Glutamatergic neuron (in vitro differentiated cells): Measurements from ENCODE around the gene BTBD9. TPM values are rescaled to one million over a fixed set of nuclear protein-coding genes. Genes with fewer than 3 reads are reported as not detected.
A peak's percentile ranks its signal among the peaks of the same experiment; 100 is the strongest.

Experiments used
- DNase-seq: peaks from one replicate; pipeline ENCODE4 v3.0.0; 2022
- H3K27ac Mint-ChIP-seq: one replicate; pipeline ENCODE4 v1.8.0; 2020; ENCODE audit warnings: mild to moderate bottlenecking, mixed read lengths, inconsistent platforms; ENCODE audit not compliant: unreplicated experiment
- H3K27me3 Mint-ChIP-seq: one replicate; pipeline ENCODE4 v1.8.0; 2020; ENCODE audit warnings: mild to moderate bottlenecking, moderate library complexity, mixed read lengths, inconsistent platforms; ENCODE audit not compliant: unreplicated experiment
- H3K36me3 Mint-ChIP-seq: one replicate; pipeline ENCODE4 v1.8.0; 2020; ENCODE audit warnings: mild to moderate bottlenecking, mixed read lengths, inconsistent platforms; ENCODE audit not compliant: unreplicated experiment
- H3K4me1 Mint-ChIP-seq: one replicate; pipeline ENCODE4 v1.8.0; 2020; ENCODE audit warnings: mild to moderate bottlenecking, low read depth, mixed read lengths, inconsistent platforms; ENCODE audit not compliant: unreplicated experiment
- H3K4me3 Mint-ChIP-seq: one replicate; pipeline ENCODE4 v1.8.0; 2020; ENCODE audit warnings: mild to moderate bottlenecking, mixed read lengths, inconsistent platforms; ENCODE audit not compliant: unreplicated experiment
- H3K9me3 Mint-ChIP-seq: one replicate; pipeline ENCODE4 v1.8.0; 2020; ENCODE audit warnings: mild to moderate bottlenecking, moderate library complexity, mixed read lengths, inconsistent platforms; ENCODE audit not compliant: unreplicated experiment
- total RNA-seq: library from RNA; stranded (reverse); fragmentation: NEBNext Ultra II Directional; extraction: Animal tissue kit (Norgen Biotek cat#: 25700); gene quantifications from one replicate; pipeline ENCODE4 v1.2.1, GENCODE V29; 2021; ENCODE audit not compliant: unreplicated experiment
- TF ChIP-seq, protein P1 (sequence below): fragments of 200-600 bp; sonication (generic); IDR thresholded peaks from one replicate; pipeline ENCODE4 v1.5.0; 2021; ENCODE audit not compliant: partially characterized antibody, unreplicated experiment

The BTBD9 gene
- total RNA-seq, 1 donor from 2014 or later = 18.8 TPM

DNA sequence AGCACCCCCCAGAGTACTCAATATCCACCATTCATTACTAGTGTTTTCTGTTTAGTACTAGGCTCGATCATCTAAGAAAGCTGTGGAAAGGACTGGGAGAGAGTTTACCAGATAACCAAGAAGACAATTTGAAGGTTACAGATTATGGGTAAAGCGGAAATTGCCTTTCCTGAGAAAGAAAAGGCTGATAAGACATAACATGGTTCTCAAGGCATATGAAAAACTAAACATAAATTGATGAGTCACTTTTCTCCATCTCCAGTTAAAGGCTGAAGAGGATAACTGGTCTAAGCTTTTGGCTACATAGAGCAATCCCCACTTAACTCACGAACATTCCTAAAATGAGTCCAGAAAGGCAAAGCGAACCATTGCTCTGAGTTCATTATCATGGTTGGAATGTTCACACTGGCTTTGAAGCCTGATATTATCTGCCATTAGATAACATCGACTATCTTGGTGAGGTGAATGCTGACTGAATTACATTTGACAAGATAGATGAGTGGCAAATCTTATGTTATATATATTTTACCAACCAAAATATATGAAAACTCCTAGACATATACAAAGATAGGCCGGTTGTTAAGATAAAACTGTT is 65.8 kb downstream of the BTBD9 start:
- TF ChIP-seq, protein P1, sequence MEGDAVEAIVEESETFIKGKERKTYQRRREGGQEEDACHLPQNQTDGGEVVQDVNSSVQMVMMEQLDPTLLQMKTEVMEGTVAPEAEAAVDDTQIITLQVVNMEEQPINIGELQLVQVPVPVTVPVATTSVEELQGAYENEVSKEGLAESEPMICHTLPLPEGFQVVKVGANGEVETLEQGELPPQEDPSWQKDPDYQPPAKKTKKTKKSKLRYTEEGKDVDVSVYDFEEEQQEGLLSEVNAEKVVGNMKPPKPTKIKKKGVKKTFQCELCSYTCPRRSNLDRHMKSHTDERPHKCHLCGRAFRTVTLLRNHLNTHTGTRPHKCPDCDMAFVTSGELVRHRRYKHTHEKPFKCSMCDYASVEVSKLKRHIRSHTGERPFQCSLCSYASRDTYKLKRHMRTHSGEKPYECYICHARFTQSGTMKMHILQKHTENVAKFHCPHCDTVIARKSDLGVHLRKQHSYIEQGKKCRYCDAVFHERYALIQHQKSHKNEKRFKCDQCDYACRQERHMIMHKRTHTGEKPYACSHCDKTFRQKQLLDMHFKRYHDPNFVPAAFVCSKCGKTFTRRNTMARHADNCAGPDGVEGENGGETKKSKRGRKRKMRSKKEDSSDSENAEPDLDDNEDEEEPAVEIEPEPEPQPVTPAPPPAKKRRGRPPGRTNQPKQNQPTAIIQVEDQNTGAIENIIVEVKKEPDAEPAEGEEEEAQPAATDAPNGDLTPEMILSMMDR = no peak
- H3K4me3 Mint-ChIP-seq = no peak overlapping the region
- no peak overlapping the region for H3K27ac Mint-ChIP-seq
- no peaks in the 10 kb centered on the region for H3K36me3 Mint-ChIP-seq
- H3K4me1 Mint-ChIP-seq = peaks cover 29% of the 10 kb centered on the region
- no peaks in the 10 kb centered on the region for H3K9me3 Mint-ChIP-seq
- H3K27me3 Mint-ChIP-seq = no peaks in the 10 kb centered on the region
- no peak for DNase-seq

DNA sequence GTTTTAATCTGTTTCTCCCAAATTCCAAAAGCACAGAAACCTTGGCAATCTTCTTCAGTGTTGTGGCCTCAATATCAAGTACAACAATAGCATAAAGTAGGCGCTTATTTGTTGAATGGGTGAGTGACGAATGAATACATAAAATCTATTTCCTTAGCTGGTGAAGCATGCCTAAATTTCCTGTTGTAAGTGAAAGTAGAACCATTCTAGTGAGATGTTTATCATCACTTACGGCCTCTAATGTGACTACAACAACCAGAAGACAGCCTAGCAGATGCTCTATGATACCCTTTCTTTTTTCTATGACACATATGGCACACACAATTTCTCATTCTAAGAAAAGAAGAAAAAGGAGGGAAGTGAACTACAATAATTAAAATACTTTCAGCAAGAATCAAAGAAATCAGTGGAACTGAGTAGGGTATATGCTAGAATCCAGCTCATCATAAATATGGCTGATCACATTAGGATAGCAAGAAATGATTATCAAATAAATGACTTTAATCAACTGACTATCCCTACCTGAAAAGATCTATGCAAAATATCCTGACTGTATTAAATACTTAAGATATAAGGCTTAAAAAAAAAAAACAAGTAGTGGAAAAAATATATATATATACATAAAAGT is 67.4 kb downstream of the BTBD9 start:
- TF ChIP-seq, protein P1 = no peak
- no peak overlapping the region for H3K4me3 Mint-ChIP-seq
- no peaks in the 10 kb centered on the region for H3K36me3 Mint-ChIP-seq
- H3K27ac Mint-ChIP-seq = peak overlapping the region; percentile 37
- H3K27me3 Mint-ChIP-seq = no peaks in the 10 kb centered on the region
- peaks cover 2% of the 10 kb centered on the region for H3K9me3 Mint-ChIP-seq
- DNase-seq = no peak
- peaks cover 29% of the 10 kb centered on the region for H3K4me1 Mint-ChIP-seq

DNA sequence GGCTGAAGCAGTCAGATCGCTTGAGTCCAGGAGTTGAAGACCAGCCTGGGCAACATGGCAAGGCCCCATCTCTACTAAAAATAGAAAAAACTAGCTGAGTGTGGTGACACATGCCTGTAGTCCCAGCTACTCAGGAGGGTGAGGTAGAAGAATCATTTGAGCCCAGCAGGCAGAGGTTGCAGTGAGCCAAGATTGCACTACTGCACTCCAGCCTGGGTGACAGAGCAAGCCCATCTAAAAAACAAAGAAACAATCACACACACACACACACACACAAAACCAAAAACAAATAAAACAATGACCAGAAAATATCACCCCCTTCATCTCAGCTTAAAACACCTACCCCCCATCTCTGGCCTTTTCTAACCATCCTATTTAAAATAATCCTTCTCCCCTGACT is 68.0 kb downstream of the BTBD9 start:
- no peak for DNase-seq
- Mint-ChIP-seq H3K4me1 (peaks cover 31% of the 10 kb centered on the region), H3K36me3 (no peaks in the 10 kb centered on the region), H3K27ac (peak overlapping the region; percentile 37), H3K9me3 (peaks cover 2% of the 10 kb centered on the region), H3K4me3 (no peak overlapping the region), H3K27me3 (no peaks in the 10 kb centered on the region)
- TF ChIP-seq, protein P1 = no peak

GRCh38 chr6:38570750-38571149 is 69.0 kb downstream of the BTBD9 start:
- H3K4me3 Mint-ChIP-seq = no peak overlapping the region

DNA sequence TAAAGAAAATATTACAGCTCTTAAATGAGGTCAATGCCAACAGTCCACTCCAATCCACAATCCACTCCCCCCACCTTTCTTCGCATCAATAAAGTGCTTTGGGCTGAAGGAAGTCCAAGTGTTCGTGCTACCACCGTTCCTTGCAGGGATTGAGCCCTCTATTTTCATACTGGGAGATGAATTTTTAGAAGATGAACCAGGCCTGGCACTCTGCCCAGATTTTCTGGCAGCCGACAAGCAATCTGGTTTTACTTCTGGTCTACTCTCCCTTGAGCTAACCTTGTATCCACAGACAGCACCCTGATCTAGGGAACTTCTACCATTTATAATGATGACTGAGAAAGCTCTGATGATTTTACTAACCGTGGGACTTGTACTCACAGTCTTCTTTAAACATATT is 72.3 kb downstream of the BTBD9 start:
- H3K4me3 Mint-ChIP-seq = no peak overlapping the region
- H3K36me3 Mint-ChIP-seq = peaks cover 3% of the 10 kb centered on the region

More at GRCh38 chr6:38570750-38571149, 69.0 kb downstream of the BTBD9 start:
- Mint-ChIP-seq H3K27ac (no peak overlapping the region), H3K27me3 (no peaks in the 10 kb centered on the region), H3K9me3 (peaks cover 2% of the 10 kb centered on the region), H3K4me1 (peaks cover 28% of the 10 kb centered on the region), H3K36me3 (no peaks in the 10 kb centered on the region)
- TF ChIP-seq, protein P1 = peak; percentile 43
- DNase-seq = no peak

More for the DNA sequence above, 72.3 kb downstream of the BTBD9 start:
- Mint-ChIP-seq H3K4me1 (peaks cover 27% of the 10 kb centered on the region), H3K27me3 (no peaks in the 10 kb centered on the region), H3K9me3 (peaks cover 2% of the 10 kb centered on the region), H3K27ac (no peak overlapping the region)
- TF ChIP-seq, protein P1 = no peak
- DNase-seq = no peak
